RWPE1 (cell line): ENCODE results near the gene PUS7L.

Source experiments
- CTCF ChIA-PET: fragments of 350-600 bp; sonication (Branson Sonifier 250); formaldehyde crosslinking; extraction: SDS; loops from one replicate; lab custom pipeline; 2021; lab: Yijun Ruan, JAX
- POLR2A ChIA-PET: fragments of 400-600 bp; formaldehyde crosslinking; extraction: SDS; loops from one replicate; lab custom pipeline; 2020; ENCODE audit warnings: antibody characterized with exemption; ENCODE audit not compliant: low non-redundant PET; lab: Yijun Ruan, JAX
- DNase-seq: peaks from one replicate; pipeline ENCODE4 v3.0.0; 2012; ENCODE audit warnings: low spot score
- H3K27ac ChIP-seq: fragments of 450-650 bp; 2 replicates; pipeline ENCODE4 v1.5.1; 2017
- CTCF ChIP-seq: fragments of 450-650 bp; conservative IDR thresholded peaks from 2 replicates; pipeline ENCODE4 v1.5.1; 2017; ENCODE audit warnings: low read depth, mild to moderate bottlenecking

Gene PUS7L

DNA sequence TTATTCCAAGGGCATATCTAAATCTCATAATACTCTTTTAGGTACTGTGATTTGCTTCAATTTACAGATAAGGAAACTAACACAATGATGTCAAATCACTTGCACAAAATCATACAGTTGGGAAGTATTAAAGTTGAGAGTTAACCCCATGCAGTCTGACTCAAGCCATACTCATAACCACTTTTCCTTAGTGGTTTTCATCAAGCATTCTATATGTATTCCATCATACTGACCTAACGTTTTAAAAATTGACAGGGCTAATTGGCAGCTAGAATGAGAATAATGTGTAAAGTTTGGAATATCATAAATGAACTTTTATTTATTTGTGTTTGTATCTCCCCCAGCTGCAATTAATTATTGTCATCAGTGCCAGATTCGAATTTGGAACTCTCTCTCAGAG lies 20.9 kb downstream of the PUS7L start:
- ChIA-PET CTCF (no interaction called here), POLR2A (no interaction called here)
- no peak for TF ChIP-seq CTCF
- no peak overlapping the region for H3K27ac ChIP-seq
- no peak for DNase-seq

DNA sequence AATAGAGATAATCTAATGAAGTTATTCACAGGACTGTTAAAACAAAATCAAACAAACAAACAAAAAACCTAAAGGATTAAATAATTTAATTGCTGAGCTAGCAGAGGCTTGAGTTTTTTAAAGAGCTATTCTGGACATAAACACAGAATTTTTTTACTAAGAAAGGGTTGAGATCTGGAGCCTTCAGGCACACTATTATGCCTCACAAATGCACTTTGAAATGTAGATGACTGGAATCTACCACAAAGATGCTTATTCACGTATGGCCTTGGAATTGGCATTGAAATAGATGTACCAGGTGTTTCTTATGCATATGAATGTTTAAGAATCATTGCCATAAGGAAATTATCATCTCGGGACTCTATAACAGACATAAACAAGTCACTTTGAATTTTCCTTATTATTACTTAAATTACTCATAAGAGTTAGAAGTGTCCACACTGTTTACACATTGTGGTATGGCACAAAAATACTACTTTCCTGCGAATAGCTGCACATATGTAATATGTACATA lies 21.6 kb downstream of the PUS7L start:
- POLR2A ChIA-PET: no interaction called here
- TF ChIP-seq CTCF: no peak
- CTCF ChIA-PET: interaction anchor here (0.6 kb wide), 2 partner anchors 290 to 1194 kb away, joined by 3 to 6 read pairs; no protein-coding TSS in a partner anchor
- DNase-seq: no peak
- no peak overlapping the region for H3K27ac ChIP-seq

- POLR2A ChIA-PET: no interaction called here
- CTCF ChIA-PET: interaction anchor here (0.6 kb wide), 1 partner anchor 67 kb away, joined by 3 read pairs; no protein-coding TSS in a partner anchor
- TF ChIP-seq CTCF: no peak
These were observed 24.9 kb downstream of the PUS7L start for GRCh38 chr12:43733687-43734086.

DNA sequence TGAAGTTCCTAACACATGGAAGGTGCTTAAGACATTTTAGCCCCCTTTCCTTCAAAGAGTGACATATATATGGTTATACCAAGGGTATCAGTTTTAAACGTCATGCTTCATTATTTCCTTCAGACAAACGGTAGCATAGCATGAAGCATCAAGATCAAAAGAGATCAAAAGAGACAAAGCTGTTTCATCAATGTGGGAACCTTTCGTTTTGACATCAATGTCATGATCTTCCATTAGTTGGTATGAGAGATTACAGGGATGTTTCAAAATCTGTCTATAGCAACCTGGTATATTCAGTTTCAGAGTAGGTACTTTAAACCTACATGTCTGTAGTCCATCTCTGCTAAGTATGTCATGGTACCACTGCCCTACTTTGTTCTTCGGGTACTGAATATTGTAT lies 28.3 kb downstream of the PUS7L start:
- no peak overlapping the region for H3K27ac ChIP-seq
- CTCF ChIA-PET: no interaction called here
- TF ChIP-seq CTCF: no peak
- POLR2A ChIA-PET: no interaction called here
- DNase-seq: no peak

More at GRCh38 chr12:43733687-43734086, 24.9 kb downstream of the PUS7L start:
- no peak overlapping the region for H3K27ac ChIP-seq
- no peak for DNase-seq

DNA sequence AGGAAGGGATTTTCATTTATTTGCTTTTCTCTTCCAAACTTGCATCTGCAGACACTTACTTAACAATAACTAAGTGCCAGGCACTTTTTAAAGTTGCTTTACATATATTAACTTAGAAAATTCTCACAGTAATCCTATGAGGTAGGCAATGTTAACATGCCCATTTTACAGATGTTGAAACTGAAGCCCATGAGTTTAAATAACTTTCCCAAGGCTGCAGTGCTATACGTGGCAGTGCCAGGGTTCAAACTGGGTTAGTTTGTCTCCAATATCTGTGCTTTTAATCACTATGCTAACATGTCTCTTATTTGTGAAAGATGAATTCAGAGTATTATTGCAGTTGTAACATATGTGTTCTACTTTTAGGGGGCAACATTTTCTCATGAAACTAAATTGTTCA lies 29.9 kb downstream of the PUS7L start:
- CTCF ChIA-PET: no interaction called here
- no peak for DNase-seq
- POLR2A ChIA-PET: no interaction called here
- TF ChIP-seq CTCF: no peak
- H3K27ac ChIP-seq: no peak overlapping the region

DNA sequence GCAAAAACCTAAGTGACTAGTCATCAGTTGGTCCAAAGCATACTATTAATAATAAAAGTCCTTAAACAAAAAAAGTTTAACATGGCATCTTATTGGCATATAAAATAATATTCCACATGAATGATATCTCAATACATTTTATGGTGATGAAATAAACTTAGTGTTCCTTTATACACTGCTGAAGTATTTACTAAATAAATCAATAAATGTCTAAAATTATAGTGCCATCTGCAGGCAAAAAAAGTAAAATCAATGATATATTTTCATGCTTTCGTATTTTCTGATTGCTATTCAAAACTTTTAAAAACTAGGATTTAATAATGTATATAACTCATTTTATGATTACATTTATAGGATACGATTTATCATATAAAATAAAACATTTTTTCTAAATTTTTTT lies 30.5 kb downstream of the PUS7L start:
- no peak for DNase-seq
- H3K27ac ChIP-seq: no peak overlapping the region
- CTCF ChIA-PET: interaction anchor here (0.7 kb wide), 6 partner anchors 87 to 413 kb away, joined by 3 to 6 read pairs (median 5); no protein-coding TSS in a partner anchor
- TF ChIP-seq CTCF: peak; percentile 55
- POLR2A ChIA-PET: no interaction called here
